A549 (cell line): ENCODE data around the gene GDAP2. TPM values are rescaled to one million over a fixed set of nuclear protein-coding genes. Genes with fewer than 3 reads are reported as not detected.

Experiments used
- ATAC-seq, 2 experiments: fragments of 200-7000 bp in 1 of 2; fragments of >200 bp in 1 of 2; cut with Nextera tagmentation in 1 of 2; cut with Tn5 transposase in 1 of 2; 3 replicates each; pipeline versions ENCODE4 v1.8.0 to v1.9.1; 2018 to 2020; ENCODE audit warnings: mild to moderate bottlenecking in 1 of 2, moderate library complexity in 1 of 2
- CTCF ChIA-PET: fragments of 300-600 bp; sonication (Branson Sonifier 250); formaldehyde crosslinking; extraction: SDS; loops from one replicate; lab custom pipeline; 2021; ENCODE audit warnings: antibody characterized with exemption, inconsistent platforms; lab: Yijun Ruan, JAX
- POLR2A ChIA-PET: fragments of 350-600 bp; formaldehyde crosslinking; extraction: SDS; loops from one replicate; lab custom pipeline; 2021; ENCODE audit warnings: antibody characterized with exemption, inconsistent platforms; lab: Yijun Ruan, JAX
- DNase-seq, 2 experiments: peaks; one replicate each; pipeline versions ENCODE4 v3.0.0 to v3.0.0-alpha.2; 2011 to 2016; ENCODE audit warnings: low read depth in 1 of 2, low spot score in 1 of 2
- FAIRE-seq: peaks from 2 replicates; lab custom pipeline; 2011; peaks lifted over from hg19 to GRCh38; lab: Jason Lieb, UNC
- H3K27ac ChIP-seq, 2 experiments: fragments of >200 bp; sonication (Bioruptor Twin); formaldehyde crosslinking; 3 replicates each; pipeline ENCODE4 v1.5.1; 2016 to 2017
- H3K4me1 ChIP-seq: fragments of >200 bp; sonication (Bioruptor Twin); formaldehyde crosslinking; 3 replicates; pipeline ENCODE4 v1.6.1; 2016
- H3K4me2 ChIP-seq: fragments of >200 bp; sonication (Bioruptor Twin); formaldehyde crosslinking; 3 replicates; pipeline ENCODE4 v1.6.1; 2016
- H3K4me3 ChIP-seq: fragments of >200 bp; sonication (Bioruptor Twin); formaldehyde crosslinking; 3 replicates; pipeline ENCODE4 v1.5.1; 2016
- H3K9me3 ChIP-seq: fragments of >200 bp; sonication (Bioruptor Twin); formaldehyde crosslinking; 3 replicates; pipeline ENCODE4 v1.6.1; 2016
- CBX2 ChIP-seq: fragments of 200-600 bp; sonication (generic); IDR thresholded peaks from 2 replicates; pipeline ENCODE4 v1.6.1; 2016; ENCODE audit warnings: low read depth, mild to moderate bottlenecking, borderline replicate concordance
- CHD2 ChIP-seq: fragments of 150-350 bp; IDR thresholded peaks from 2 replicates; pipeline ENCODE4 v1.6.1; 2014; ENCODE audit warnings: low read length; ENCODE audit not compliant: partially characterized antibody
- E2F6 ChIP-seq: IDR thresholded peaks from 2 replicates; pipeline ENCODE4 v1.6.1; 2012; ENCODE audit warnings: low read depth, borderline replicate concordance
- EHF ChIP-seq: fragments of 250-450 bp; sonication (Bioruptor Pico); IDR thresholded peaks from 2 replicates; pipeline ENCODE4 v1.5.0; 2020; ENCODE audit warnings: mild to moderate bottlenecking
- EHMT2 ChIP-seq: fragments of 200-600 bp; sonication (generic); IDR thresholded peaks from 2 replicates; pipeline ENCODE4 v1.6.1; 2016; ENCODE audit warnings: antibody characterized with exemption, low read depth, mild to moderate bottlenecking, moderate library complexity
- FOXS1 ChIP-seq: fragments of 250-450 bp; sonication (Bioruptor Pico); IDR thresholded peaks from 2 replicates; pipeline ENCODE4 v1.5.0; 2020; ENCODE audit warnings: mild to moderate bottlenecking, moderate library complexity
- GATA3 ChIP-seq: IDR thresholded peaks from 2 replicates; pipeline ENCODE4 v1.6.1; 2012; ENCODE audit warnings: borderline replicate concordance
- HES2 ChIP-seq: fragments of >200 bp; sonication (Bioruptor Twin); formaldehyde crosslinking; IDR thresholded peaks from 2 replicates; pipeline ENCODE4 v1.6.1; 2016
- HOXB13 ChIP-seq: fragments of 250-450 bp; sonication (Bioruptor Pico); IDR thresholded peaks from 2 replicates; pipeline ENCODE4 v1.5.0; 2020; ENCODE audit warnings: low read depth, mild to moderate bottlenecking, moderate library complexity
- MAX ChIP-seq: IDR thresholded peaks from 2 replicates; pipeline ENCODE4 v1.6.1; 2012
- MAZ ChIP-seq: fragments of 150-350 bp; IDR thresholded peaks from 2 replicates; pipeline ENCODE4 v1.6.1; 2014; ENCODE audit warnings: antibody characterized with exemption, low read depth, low read length, borderline replicate concordance
- MYC ChIP-seq: IDR thresholded peaks from 2 replicates; pipeline ENCODE4 v1.6.1; 2012; ENCODE audit warnings: mild to moderate bottlenecking, inconsistent platforms, low read length, improper control_type of control experiment, borderline replicate concordance
- NFE2L2 ChIP-seq: fragments of 150-350 bp; conservative IDR thresholded peaks from 2 replicates; pipeline ENCODE4 v1.6.1; 2014; ENCODE audit warnings: low read length
- PBX3 ChIP-seq: IDR thresholded peaks from 2 replicates; pipeline ENCODE4 v1.6.1; 2012
- PHF8 ChIP-seq: fragments of 200-600 bp; sonication (generic); IDR thresholded peaks from 2 replicates; pipeline ENCODE4 v1.6.1; 2016; ENCODE audit warnings: low read depth, mild to moderate bottlenecking, antibody characterized with exemption, moderate library complexity, borderline replicate concordance
- RAD21 ChIP-seq, 2 experiments: fragments of >200 bp in 1 of 2; sonication (Bioruptor Twin) in 1 of 2; formaldehyde crosslinking in 1 of 2; IDR thresholded peaks in 1 of 2; conservative IDR thresholded peaks in 1 of 2; 2 replicates in 1 of 2; 3 replicates in 1 of 2; pipeline ENCODE4 v1.6.1; 2012 to 2018; ENCODE audit warnings: inconsistent platforms in 1 of 2
- SMC3 ChIP-seq: fragments of >200 bp; sonication (Bioruptor Twin); formaldehyde crosslinking; IDR thresholded peaks from 3 replicates; pipeline ENCODE4 v1.6.1; 2018; ENCODE audit warnings: inconsistent platforms
- TP53 ChIP-seq: fragments of 250-450 bp; sonication (Bioruptor Pico); IDR thresholded peaks from 2 replicates; pipeline ENCODE4 v1.5.0; 2021; ENCODE audit warnings: mild to moderate bottlenecking, moderate library complexity
- ZNF302 ChIP-seq: fragments of 250-450 bp; sonication (Bioruptor Pico); IDR thresholded peaks from 2 replicates; pipeline ENCODE4 v1.9.0; 2021; ENCODE audit warnings: inconsistent platforms, mild to moderate bottlenecking, moderate library complexity
- WGBS: methylation state at CpG from one replicate; pipeline ENCODE4 v1.1.6; 2017; ENCODE audit errors: missing lambda C conversion rate; 5-methylcytosine and 5-hydroxymethylcytosine counted together
- polyA plus RNA-seq, 4 experiments: library from polyadenylated mRNA; depleted of rRNA in 3 of 4; stranded (reverse); fragments of >200 nt; fragmentation: RNase III in 1 of 4; extraction: RNeasy Plus Mini Kit Qiagen cat#74134 plus additional on column Dnase treatment in 1 of 4; gene quantifications; 2 replicates in 3 of 4; 3 replicates in 1 of 4; pipeline ENCODE4 v1.2.3, GENCODE V29; 2011 to 2017
- TF ChIP-seq, protein P1 (sequence below): fragments of 250-450 bp; sonication (Bioruptor Pico); IDR thresholded peaks from 2 replicates; pipeline ENCODE4 v1.5.0; 2020; ENCODE audit warnings: low read depth, mild to moderate bottlenecking, moderate library complexity
- TF ChIP-seq, protein P2 (sequence below): fragments of >200 bp; sonication (Bioruptor Twin); formaldehyde crosslinking; IDR thresholded peaks from 3 replicates; pipeline ENCODE4 v1.5.1; 2016
- TF ChIP-seq, protein P3 (sequence below): fragments of 200-600 bp; sonication (generic); IDR thresholded peaks from 2 replicates; pipeline ENCODE4 v1.6.1; 2016; ENCODE audit warnings: antibody characterized with exemption, mild to moderate bottlenecking, moderate library complexity

Gene GDAP2
- polyA plus RNA-seq, 2 of the 4 experiments (the other 2 are of a cell fraction), result 6.7 to 21.2 TPM

GRCh38 chr1:117818456-117818855 is 111.0 kb downstream of the GDAP2 start:
- Histone ChIP-seq H3K9me3 (no peaks in the 10 kb centered on the region), H3K4me2 (no peak overlapping the region), H3K4me3 (no peak overlapping the region), H3K4me1 (peaks cover 15% of the 10 kb centered on the region), H3K27ac (no peak overlapping the region)
- WGBS, result 93% methylated on average over 7 of the region's 8 CpGs
- DNase-seq (no peak), ATAC-seq (no peak), FAIRE-seq (no peak)
- ChIA-PET POLR2A (no interaction called here), CTCF (no interaction called here)
- TF ChIP-seq HOXB13 (CRISPR knock-in tag) (no peak), ZNF302 (CRISPR knock-in tag) (no peak), HES2 (no peak), E2F6 (no peak), GATA3 (no peak), EHF (CRISPR knock-in tag) (no peak), MAZ (no peak), CHD2 (no peak), PHF8 (no peak), RAD21 (conservative IDR thresholded peaks at IDR 0.05 in 1 of 2, IDR thresholded peaks at IDR 0.05 in 1 of 2) (no peak), EHMT2 (no peak)
- TF ChIP-seq, protein P1, sequence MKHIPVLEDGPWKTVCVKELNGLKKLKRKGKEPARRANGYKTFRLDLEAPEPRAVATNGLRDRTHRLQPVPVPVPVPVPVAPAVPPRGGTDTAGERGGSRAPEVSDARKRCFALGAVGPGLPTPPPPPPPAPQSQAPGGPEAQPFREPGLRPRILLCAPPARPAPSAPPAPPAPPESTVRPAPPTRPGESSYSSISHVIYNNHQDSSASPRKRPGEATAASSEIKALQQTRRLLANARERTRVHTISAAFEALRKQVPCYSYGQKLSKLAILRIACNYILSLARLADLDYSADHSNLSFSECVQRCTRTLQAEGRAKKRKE (CRISPR knock-in tag), result no peak
- TF ChIP-seq, protein P2, sequence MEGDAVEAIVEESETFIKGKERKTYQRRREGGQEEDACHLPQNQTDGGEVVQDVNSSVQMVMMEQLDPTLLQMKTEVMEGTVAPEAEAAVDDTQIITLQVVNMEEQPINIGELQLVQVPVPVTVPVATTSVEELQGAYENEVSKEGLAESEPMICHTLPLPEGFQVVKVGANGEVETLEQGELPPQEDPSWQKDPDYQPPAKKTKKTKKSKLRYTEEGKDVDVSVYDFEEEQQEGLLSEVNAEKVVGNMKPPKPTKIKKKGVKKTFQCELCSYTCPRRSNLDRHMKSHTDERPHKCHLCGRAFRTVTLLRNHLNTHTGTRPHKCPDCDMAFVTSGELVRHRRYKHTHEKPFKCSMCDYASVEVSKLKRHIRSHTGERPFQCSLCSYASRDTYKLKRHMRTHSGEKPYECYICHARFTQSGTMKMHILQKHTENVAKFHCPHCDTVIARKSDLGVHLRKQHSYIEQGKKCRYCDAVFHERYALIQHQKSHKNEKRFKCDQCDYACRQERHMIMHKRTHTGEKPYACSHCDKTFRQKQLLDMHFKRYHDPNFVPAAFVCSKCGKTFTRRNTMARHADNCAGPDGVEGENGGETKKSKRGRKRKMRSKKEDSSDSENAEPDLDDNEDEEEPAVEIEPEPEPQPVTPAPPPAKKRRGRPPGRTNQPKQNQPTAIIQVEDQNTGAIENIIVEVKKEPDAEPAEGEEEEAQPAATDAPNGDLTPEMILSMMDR, result no peak

- Histone ChIP-seq H3K4me3 (no peak overlapping the region), H3K27ac (no peak overlapping the region), H3K4me2 (no peak overlapping the region), H3K4me1 (peaks cover 15% of the 10 kb centered on the region), H3K9me3 (no peaks in the 10 kb centered on the region)
- TF ChIP-seq PBX3, result no peak
- TF ChIP-seq TP53 (CRISPR knock-in tag), result no peak
- TF ChIP-seq MYC, result no peak
- TF ChIP-seq EHF (CRISPR knock-in tag), result no peak
- no peak for TF ChIP-seq GATA3
- no peak for TF ChIP-seq FOXS1
- no peak for TF ChIP-seq MAX
- no peak for TF ChIP-seq E2F6
- no peak for TF ChIP-seq SMC3
- TF ChIP-seq, protein P3, sequence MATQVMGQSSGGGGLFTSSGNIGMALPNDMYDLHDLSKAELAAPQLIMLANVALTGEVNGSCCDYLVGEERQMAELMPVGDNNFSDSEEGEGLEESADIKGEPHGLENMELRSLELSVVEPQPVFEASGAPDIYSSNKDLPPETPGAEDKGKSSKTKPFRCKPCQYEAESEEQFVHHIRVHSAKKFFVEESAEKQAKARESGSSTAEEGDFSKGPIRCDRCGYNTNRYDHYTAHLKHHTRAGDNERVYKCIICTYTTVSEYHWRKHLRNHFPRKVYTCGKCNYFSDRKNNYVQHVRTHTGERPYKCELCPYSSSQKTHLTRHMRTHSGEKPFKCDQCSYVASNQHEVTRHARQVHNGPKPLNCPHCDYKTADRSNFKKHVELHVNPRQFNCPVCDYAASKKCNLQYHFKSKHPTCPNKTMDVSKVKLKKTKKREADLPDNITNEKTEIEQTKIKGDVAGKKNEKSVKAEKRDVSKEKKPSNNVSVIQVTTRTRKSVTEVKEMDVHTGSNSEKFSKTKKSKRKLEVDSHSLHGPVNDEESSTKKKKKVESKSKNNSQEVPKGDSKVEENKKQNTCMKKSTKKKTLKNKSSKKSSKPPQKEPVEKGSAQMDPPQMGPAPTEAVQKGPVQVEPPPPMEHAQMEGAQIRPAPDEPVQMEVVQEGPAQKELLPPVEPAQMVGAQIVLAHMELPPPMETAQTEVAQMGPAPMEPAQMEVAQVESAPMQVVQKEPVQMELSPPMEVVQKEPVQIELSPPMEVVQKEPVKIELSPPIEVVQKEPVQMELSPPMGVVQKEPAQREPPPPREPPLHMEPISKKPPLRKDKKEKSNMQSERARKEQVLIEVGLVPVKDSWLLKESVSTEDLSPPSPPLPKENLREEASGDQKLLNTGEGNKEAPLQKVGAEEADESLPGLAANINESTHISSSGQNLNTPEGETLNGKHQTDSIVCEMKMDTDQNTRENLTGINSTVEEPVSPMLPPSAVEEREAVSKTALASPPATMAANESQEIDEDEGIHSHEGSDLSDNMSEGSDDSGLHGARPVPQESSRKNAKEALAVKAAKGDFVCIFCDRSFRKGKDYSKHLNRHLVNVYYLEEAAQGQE, result no peak
- TF ChIP-seq CBX2, result no peak
- no peak for TF ChIP-seq NFE2L2
- no peak for TF ChIP-seq HOXB13 (CRISPR knock-in tag)
- ChIA-PET POLR2A (no interaction called here), CTCF (no interaction called here)
- WGBS, result 62% methylated on average over 4 of the region's 5 CpGs
- FAIRE-seq, result no peak
- no peak for ATAC-seq
- DNase-seq, result no peak
Observed at GRCh38 chr1:117817629-117818028, 111.8 kb downstream of the GDAP2 start.
